Activated naive CD8-positive, alpha-beta T cell treated with anti-CD3 and anti-CD28 coated beads, Interleukin-2, amount 50 U/mL, for 24 hours (primary cell): ENCODE measurements around the gene HNRNPL.
"Not testable (repeated sequence)": the region's sequence is repeated elsewhere in the genome, so short reads cannot be mapped to it uniquely, and the experiment has no call there.

Experiments
- ATAC-seq: fragments of 150-1000 bp; cut with Tn5 transposase; one replicate; pipeline ENCODE4 v1.10.0; 2021
- DNase-seq: peaks from one replicate; pipeline ENCODE4 v3.0.0; 2021
- H3K27ac Mint-ChIP-seq: one replicate; pipeline ENCODE4 v1.8.0; 2021; ENCODE audit warnings: mild to moderate bottlenecking, mixed read lengths
- H3K27me3 Mint-ChIP-seq: one replicate; pipeline ENCODE4 v1.8.0; 2021; ENCODE audit warnings: mixed read lengths
- H3K36me3 Mint-ChIP-seq: one replicate; pipeline ENCODE4 v1.8.0; 2021; ENCODE audit warnings: low read depth, mixed read lengths
- H3K4me1 Mint-ChIP-seq: one replicate; pipeline ENCODE4 v1.8.0; 2021; ENCODE audit warnings: mixed read lengths
- H3K4me3 Mint-ChIP-seq: one replicate; pipeline ENCODE4 v1.8.0; 2021; ENCODE audit warnings: mild to moderate bottlenecking, moderate library complexity, mixed read lengths
- H3K9me3 Mint-ChIP-seq: one replicate; pipeline ENCODE4 v1.8.0; 2021; ENCODE audit warnings: mixed read lengths

The HNRNPL gene

GRCh38 chr19:38856813-38857212 lies 7.0 kb upstream of the HNRNPL start:
- H3K4me1 Mint-ChIP-seq, result peaks cover 40% of the 10 kb centered on the region

GRCh38 chr19:38855751-38856150 lies 6.0 kb upstream of the HNRNPL start:
- not testable (repeated sequence) for DNase-seq, H3K36me3 Mint-ChIP-seq, H3K4me3 Mint-ChIP-seq, H3K9me3 Mint-ChIP-seq, ATAC-seq, H3K27me3 Mint-ChIP-seq, H3K27ac Mint-ChIP-seq
- peaks cover 47% of the 10 kb centered on the region for H3K4me1 Mint-ChIP-seq

More at GRCh38 chr19:38856813-38857212, 7.0 kb upstream of the HNRNPL start:
- Mint-ChIP-seq H3K27me3 (no peaks in the 10 kb centered on the region), H3K27ac (peak overlapping the region; percentile 80), H3K4me3 (peak overlapping the region; percentile 24), H3K9me3 (no peaks in the 10 kb centered on the region), H3K36me3 (no peaks in the 10 kb centered on the region)
- ATAC-seq (no peak), DNase-seq (no peak)

- not testable (repeated sequence) for DNase-seq, ATAC-seq, H3K27ac Mint-ChIP-seq, H3K9me3 Mint-ChIP-seq, H3K36me3 Mint-ChIP-seq, H3K27me3 Mint-ChIP-seq, H3K4me3 Mint-ChIP-seq
- peaks cover 53% of the 10 kb centered on the region for H3K4me1 Mint-ChIP-seq
Observed at GRCh38 chr19:38854961-38855360, 5.2 kb upstream of the HNRNPL start.

- H3K4me1 Mint-ChIP-seq, result peaks cover 61% of the 10 kb centered on the region
- peaks cover 3% of the 10 kb centered on the region for H3K27me3 Mint-ChIP-seq
- ATAC-seq, result no peak
- H3K4me3 Mint-ChIP-seq, result peak overlapping the region; percentile 90
- peaks cover 14% of the 10 kb centered on the region for H3K36me3 Mint-ChIP-seq
- DNase-seq, result no peak
- H3K9me3 Mint-ChIP-seq, result no peaks in the 10 kb centered on the region
- peak overlapping the region; percentile 91 for H3K27ac Mint-ChIP-seq
Observed at GRCh38 chr19:38853214-38853613, 3.4 kb upstream of the HNRNPL start.

- Mint-ChIP-seq H3K9me3 (no peaks in the 10 kb centered on the region), H3K27me3 (peaks cover 3% of the 10 kb centered on the region), H3K4me3 (peak overlapping the region; percentile 90), H3K4me1 (peaks cover 62% of the 10 kb centered on the region), H3K27ac (peak overlapping the region; percentile 91), H3K36me3 (peaks cover 22% of the 10 kb centered on the region)
- ATAC-seq (no peak), DNase-seq (peak; percentile 68)
Observed at GRCh38 chr19:38852231-38853044, 2.7 kb upstream of the HNRNPL start.

- Mint-ChIP-seq H3K4me3 (peak overlapping the region; percentile 93), H3K4me1 (peaks cover 61% of the 10 kb centered on the region), H3K27ac (peak overlapping the region; percentile 99), H3K36me3 (peaks cover 29% of the 10 kb centered on the region), H3K27me3 (peaks cover 3% of the 10 kb centered on the region), H3K9me3 (no peaks in the 10 kb centered on the region)
- ATAC-seq (peak; percentile 4), DNase-seq (peak; percentile 94)
Observed at GRCh38 chr19:38851622-38852230, 1.9 kb upstream of the HNRNPL start.

- peak; percentile 56 for DNase-seq
- no peaks in the 10 kb centered on the region for H3K9me3 Mint-ChIP-seq
- peaks cover 60% of the 10 kb centered on the region for H3K4me1 Mint-ChIP-seq
- H3K4me3 Mint-ChIP-seq, result peak overlapping the region; percentile 93
- H3K27ac Mint-ChIP-seq, result peak overlapping the region; percentile 99
- peaks cover 33% of the 10 kb centered on the region for H3K36me3 Mint-ChIP-seq
- no peak for ATAC-seq
- peaks cover 3% of the 10 kb centered on the region for H3K27me3 Mint-ChIP-seq
Observed at GRCh38 chr19:38850976-38851621, 1.3 kb upstream of the HNRNPL start.

- DNase-seq, result peak; percentile 97
- Mint-ChIP-seq H3K9me3 (no peaks in the 10 kb centered on the region), H3K4me1 (peaks cover 66% of the 10 kb centered on the region), H3K36me3 (peaks cover 39% of the 10 kb centered on the region), H3K27ac (peak overlapping the region; percentile 99), H3K4me3 (peak overlapping the region; percentile 93), H3K27me3 (peaks cover 3% of the 10 kb centered on the region)
- peak; percentile 87 for ATAC-seq
Observed at GRCh38 chr19:38850436-38850975, 720 bp upstream of the HNRNPL start.

GRCh38 chr19:38849147-38849859 lies 483 bp downstream of the HNRNPL start:
- H3K4me3 Mint-ChIP-seq, result peak overlapping the region; percentile 93
- H3K36me3 Mint-ChIP-seq, result peaks cover 49% of the 10 kb centered on the region
- H3K27me3 Mint-ChIP-seq, result peaks cover 3% of the 10 kb centered on the region
- peak; percentile 6 for ATAC-seq
- peaks cover 78% of the 10 kb centered on the region for H3K4me1 Mint-ChIP-seq
- H3K9me3 Mint-ChIP-seq, result no peaks in the 10 kb centered on the region
- peak overlapping the region; percentile 99 for H3K27ac Mint-ChIP-seq
- peak; percentile 100 for DNase-seq

GRCh38 chr19:38848299-38849146 lies 1.3 kb downstream of the HNRNPL start:
- peaks cover 57% of the 10 kb centered on the region for H3K36me3 Mint-ChIP-seq
- peaks cover 82% of the 10 kb centered on the region for H3K4me1 Mint-ChIP-seq
- H3K27me3 Mint-ChIP-seq, result peaks cover 3% of the 10 kb centered on the region
- ATAC-seq (no peak), DNase-seq (no peak)
- H3K27ac Mint-ChIP-seq, result peak overlapping the region; percentile 99
- H3K4me3 Mint-ChIP-seq, result peak overlapping the region; percentile 93
- no peaks in the 10 kb centered on the region for H3K9me3 Mint-ChIP-seq

- peaks cover 3% of the 10 kb centered on the region for H3K27me3 Mint-ChIP-seq
- peaks cover 92% of the 10 kb centered on the region for H3K4me1 Mint-ChIP-seq
- H3K4me3 Mint-ChIP-seq, result peak overlapping the region; percentile 45
- peaks cover 81% of the 10 kb centered on the region for H3K36me3 Mint-ChIP-seq
- no peak for ATAC-seq
- peak overlapping the region; percentile 83 for H3K27ac Mint-ChIP-seq
- no peak for DNase-seq
- H3K9me3 Mint-ChIP-seq, result no peaks in the 10 kb centered on the region
Observed at GRCh38 chr19:38846097-38846496, 3.7 kb downstream of the HNRNPL start.

GRCh38 chr19:38845374-38846024 lies 4.3 kb downstream of the HNRNPL start:
- no peak for ATAC-seq
- H3K9me3 Mint-ChIP-seq, result no peaks in the 10 kb centered on the region
- H3K4me3 Mint-ChIP-seq, result peak overlapping the region; percentile 45
- peaks cover 92% of the 10 kb centered on the region for H3K4me1 Mint-ChIP-seq
- peaks cover 3% of the 10 kb centered on the region for H3K27me3 Mint-ChIP-seq
- peaks cover 87% of the 10 kb centered on the region for H3K36me3 Mint-ChIP-seq
- DNase-seq, result no peak
- peak overlapping the region; percentile 83 for H3K27ac Mint-ChIP-seq

- H3K9me3 Mint-ChIP-seq, result no peaks in the 10 kb centered on the region
- peaks cover 94% of the 10 kb centered on the region for H3K36me3 Mint-ChIP-seq
- peak overlapping the region; percentile 52 for H3K4me3 Mint-ChIP-seq
- ATAC-seq, result no peak
- peaks cover 96% of the 10 kb centered on the region for H3K4me1 Mint-ChIP-seq
- peak overlapping the region; percentile 96 for H3K27ac Mint-ChIP-seq
- DNase-seq, result no peak
- peaks cover 1% of the 10 kb centered on the region for H3K27me3 Mint-ChIP-seq
Observed at GRCh38 chr19:38844093-38844686, 5.6 kb downstream of the HNRNPL start.
